GM21786 (cell line): ENCODE measurements around the gene ZBTB3.
"Not testable (repeated sequence)": the region's sequence is repeated elsewhere in the genome, so short reads cannot be mapped to it uniquely, and the experiment has no call there.

Experiments used
- ATAC-seq: cut with Tn5 transposase; IDR thresholded peaks from one replicate; pipeline ENCODE4 v1.9.1; 2021; ENCODE audit not compliant: unreplicated experiment

Gene ZBTB3

DNA sequence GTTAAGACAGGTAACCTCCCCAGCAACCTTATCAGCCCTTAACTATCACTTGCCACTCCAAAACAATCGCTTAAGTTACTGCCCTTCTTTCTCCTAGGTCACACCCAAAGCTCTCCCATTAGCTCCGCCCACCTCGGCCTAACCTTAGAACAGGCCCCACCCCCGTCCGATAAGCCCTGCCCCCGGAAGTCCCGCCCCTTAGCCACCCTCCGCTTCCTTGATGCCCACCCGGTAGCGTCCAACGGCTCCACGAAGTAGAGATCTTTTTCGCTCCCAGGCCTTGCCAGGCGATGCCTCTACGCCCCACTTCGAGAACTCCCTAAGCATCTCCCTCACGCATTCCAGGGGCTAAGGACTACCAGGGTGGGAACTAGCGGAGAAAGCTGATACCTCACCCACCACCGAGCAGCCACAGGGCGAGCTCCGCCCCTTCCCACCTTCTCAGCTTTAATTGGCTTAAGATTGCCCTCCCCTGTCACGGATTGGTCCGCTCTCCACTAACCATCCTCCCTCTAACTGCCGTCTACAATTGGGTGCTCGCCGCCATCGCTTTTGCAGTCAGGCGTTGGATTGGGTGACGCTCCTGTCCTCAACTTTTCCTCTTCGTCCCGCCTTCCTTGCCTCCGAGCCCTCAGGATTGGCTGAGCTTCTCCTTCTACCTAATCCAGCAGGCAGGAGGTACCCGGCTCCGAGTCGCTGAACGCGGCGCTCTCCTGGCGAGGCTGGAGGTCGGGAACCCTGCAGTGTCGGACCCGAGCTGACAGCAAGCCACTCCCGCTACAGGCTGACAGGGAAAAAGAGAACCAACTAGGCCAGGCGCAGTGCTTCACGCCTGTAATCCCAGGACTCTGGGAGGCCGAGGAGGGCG lies at the start of gene ZBTB3:
Gene ZBTB3, minus strand, starts transcription at position 425 of the 868 bp plus-strand sequence. CDS start 496 bp downstream, outside the sequence.
- ATAC-seq: peak; percentile 97

- ATAC-seq: no peak
Measured at GRCh38 chr11:62801071-62801470, 47.1 kb upstream of the ZBTB3 start.

GRCh38 chr11:62799486-62799885 lies 45.5 kb upstream of the ZBTB3 start:
- no peak for ATAC-seq

DNA sequence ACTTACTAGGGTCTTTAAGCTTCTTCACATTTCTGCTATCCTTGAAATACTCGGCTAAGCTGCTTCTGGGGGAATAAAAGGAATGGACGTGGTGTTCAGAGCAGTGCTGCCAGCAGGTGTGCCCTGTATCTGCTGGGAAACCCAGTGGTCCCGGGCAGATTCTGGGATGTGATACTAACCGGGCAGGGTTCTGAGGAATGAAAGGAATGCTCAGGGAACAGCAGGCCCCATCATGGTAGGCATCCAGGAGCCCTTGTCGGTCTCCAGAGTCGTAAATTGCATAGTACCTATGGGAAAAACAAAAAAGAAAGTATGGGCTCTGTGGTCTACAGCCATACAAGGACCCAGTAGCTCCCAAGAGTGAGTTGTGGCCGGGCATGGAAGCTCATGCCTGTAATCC lies 42.3 kb upstream of the ZBTB3 start:
- no peak for ATAC-seq

GRCh38 chr11:62794201-62794775 lies 40.3 kb upstream of the ZBTB3 start:
- no peak for ATAC-seq

- ATAC-seq: peak; percentile 3
Measured at GRCh38 chr11:62792202-62792575, 38.2 kb upstream of the ZBTB3 start.

DNA sequence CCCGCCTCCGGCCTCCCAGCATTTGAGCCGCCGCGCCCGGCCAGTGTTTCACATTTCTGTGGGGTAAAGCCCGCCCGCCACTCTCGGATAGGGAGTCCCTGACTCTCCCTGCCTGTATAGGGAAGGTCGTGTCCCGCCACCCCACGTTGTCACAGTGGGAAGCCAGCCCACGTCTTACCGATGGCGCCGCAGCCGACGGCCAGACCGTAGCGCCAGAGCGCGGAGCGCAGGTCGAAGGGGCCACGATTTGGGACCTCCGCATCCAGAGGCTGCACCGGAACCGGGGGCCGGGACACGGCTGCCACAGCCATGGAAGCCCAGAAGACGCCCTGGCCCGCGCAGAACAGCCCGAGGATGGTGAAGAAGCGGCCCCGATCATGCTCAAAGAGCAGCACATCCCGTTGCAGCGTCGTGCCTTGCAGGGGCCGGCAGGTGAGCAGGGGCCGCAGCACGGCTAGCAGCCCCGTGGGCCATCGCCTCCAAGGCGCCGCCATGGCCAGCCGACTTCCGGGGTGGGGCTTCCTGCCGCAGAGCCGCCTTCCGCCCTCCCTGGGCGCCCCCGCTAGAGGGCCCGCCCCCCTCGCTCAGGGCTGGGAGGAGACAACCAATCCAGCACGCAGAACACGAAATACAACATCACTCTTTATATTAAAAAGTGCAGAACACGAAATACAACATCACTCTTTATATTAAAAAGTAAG lies 37.7 kb upstream of the ZBTB3 start, which contains the start of gene TMEM223:
Gene TMEM223, minus strand, starts transcription at position 506 of the 701 bp plus-strand sequence. Its CDS starts 12 bp downstream, at position 494.
- peak; percentile 68 for ATAC-seq

GRCh38 chr11:62789576-62789975 lies 35.6 kb upstream of the ZBTB3 start:
- ATAC-seq: no peak

DNA sequence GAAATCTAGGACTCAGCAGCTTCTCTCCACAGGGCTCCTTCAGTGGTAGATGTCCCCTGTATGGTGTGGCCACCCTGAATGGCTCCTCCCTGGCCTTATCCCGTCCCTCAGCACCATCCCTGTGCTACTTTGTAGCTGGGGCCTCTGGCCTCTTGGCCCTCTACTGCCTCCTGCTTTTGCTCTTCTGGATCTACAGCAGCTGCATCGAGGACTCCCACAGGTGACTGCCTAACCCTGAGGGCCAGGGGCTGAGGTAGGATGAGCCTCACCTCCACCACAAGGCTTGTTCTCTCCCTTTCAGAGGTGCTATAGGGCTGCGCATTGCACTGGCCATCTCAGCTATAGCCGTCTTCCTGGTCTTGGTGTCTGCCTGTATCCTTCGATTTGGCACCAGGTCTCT lies 35.0 kb upstream of the ZBTB3 start:
- ATAC-seq: no peak

DNA sequence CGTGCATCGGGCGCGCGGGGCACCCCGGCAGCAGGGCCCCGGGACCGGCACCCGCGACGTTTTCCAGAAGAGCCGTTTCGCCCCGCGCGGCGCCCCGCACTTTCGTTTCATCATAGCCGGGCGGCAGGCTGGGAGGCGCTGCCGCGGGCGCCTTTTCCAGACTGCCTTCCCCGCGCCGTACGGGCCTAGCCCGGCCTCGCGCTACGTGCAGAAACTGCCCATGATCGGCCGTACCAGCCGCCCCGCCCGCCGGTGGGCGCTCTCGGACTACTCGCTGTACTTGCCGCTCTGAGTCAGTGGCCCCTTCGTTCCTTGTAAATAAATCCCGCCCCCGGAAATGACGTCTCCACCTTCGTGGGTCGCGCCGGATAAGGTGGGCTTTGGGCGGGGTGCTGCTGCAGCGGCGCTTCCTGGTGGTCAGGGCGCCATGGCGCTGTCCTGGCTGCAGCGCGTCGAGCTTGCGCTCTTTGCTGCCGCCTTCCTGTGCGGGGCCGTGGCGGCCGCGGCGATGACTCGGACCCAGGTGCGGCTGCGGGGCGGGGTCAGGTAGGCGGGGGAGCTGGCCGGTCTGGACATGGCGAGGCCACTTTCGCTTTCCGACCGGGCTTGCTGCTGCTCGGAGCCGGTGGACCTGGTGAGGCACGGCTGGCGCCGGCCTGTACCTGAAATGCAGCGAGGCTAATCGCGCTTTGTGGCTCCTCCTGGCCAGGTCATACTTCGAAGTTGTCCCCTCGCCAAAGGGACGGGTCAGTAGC lies 33.2 kb upstream of the ZBTB3 start, which contains the start of gene TMEM179B:
Gene TMEM179B, plus strand, starts transcription at position 398 of the 755 bp plus-strand sequence. Its CDS starts 30 bp downstream, at position 428.
- peak; percentile 76 for ATAC-seq

DNA sequence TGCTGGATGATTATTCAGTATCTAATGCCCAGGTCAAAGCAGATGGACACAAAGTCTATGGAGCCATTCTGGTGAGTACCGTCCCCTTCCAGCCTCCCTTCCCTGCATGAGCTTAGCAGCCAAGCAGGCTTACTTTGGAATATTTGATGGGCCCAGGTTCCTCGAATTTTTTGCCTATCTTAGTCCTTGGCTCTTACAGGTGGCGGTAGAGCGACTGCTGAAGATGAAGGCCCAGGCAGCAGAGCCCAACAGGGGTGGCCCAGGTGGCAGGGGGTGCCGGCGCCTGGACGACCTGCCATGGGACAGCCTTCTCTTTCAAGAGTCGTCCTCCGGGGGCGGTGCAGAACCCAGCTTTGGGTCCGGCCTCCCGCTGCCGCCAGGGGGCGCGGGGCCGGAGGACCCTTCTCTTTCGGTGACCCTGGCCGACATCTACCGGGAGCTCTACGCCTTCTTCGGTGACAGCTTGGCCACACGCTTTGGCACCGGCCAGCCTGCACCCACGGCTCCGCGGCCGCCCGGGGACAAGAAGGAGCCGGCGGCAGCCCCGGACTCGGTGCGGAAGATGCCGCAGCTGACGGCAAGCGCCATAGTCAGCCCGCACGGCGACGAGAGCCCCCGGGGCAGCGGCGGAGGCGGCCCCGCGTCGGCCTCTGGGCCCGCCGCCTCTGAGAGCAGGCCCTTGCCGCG lies 32.5 kb upstream of the ZBTB3 start:
- ATAC-seq: peak; percentile 58

DNA sequence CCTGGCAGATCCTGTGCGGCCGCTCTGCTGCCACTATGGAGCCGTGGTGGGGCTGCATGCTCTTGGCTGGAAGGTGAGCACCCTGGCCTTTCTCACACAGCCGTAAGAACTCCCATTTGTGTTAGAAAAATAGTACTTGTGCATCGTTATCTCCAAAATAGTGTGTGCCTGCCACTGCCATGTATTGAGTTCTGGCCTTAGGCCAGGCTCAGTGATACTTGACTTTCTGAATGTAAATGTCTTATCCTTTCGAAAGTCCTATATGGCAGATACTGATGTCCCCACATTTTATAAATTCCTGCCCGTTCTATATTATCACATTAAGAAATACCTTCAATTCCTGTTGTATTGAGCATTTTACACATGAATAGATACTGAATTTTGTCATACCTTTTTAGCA lies 28.8 kb upstream of the ZBTB3 start:
- ATAC-seq: no peak

DNA sequence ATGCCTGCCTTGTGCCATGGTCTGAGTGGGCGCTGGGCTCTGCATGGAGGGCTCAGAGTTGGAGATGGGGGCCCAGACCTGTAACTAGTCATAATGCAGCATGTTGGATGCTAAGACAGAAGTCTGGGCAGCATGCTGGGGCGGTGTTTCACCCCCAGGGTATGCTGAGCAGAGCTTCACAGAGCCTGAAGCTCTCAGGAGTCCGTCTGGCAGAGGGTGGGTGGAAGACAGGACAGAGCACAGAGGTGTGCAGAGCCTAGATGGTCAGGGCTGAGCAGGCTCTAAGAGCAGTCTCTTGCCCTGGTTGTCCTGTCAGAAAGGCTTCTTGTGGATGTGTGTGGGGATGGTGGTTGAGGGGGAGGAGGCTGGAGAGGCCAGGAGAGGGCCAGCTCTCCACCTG lies 24.5 kb upstream of the ZBTB3 start:
- no peak for ATAC-seq

DNA sequence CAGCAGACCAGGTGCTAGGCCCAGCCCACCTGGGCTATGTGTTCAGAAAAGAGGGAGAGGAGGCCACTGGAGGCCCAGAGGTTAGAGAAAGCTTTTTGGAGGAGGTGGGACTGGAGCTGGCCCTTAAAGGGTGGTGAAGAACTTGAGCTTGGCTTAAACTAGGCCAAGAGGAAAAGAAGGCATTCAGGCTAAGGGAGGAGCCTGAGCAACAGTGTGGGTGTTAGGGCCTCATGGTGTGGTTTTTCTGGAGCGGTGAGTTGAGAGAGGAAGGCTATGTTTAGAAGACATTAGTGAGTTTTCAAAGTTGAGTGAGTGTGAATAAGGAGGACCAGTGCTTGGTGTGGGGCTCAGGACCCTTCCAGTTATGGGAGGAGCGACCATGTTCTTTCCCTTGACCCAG lies 23.4 kb upstream of the ZBTB3 start:
- no peak for ATAC-seq

GRCh38 chr11:62775646-62776045 lies 21.7 kb upstream of the ZBTB3 start:
- no peak for ATAC-seq

GRCh38 chr11:62774407-62774806 lies 20.4 kb upstream of the ZBTB3 start:
- no peak for ATAC-seq

DNA sequence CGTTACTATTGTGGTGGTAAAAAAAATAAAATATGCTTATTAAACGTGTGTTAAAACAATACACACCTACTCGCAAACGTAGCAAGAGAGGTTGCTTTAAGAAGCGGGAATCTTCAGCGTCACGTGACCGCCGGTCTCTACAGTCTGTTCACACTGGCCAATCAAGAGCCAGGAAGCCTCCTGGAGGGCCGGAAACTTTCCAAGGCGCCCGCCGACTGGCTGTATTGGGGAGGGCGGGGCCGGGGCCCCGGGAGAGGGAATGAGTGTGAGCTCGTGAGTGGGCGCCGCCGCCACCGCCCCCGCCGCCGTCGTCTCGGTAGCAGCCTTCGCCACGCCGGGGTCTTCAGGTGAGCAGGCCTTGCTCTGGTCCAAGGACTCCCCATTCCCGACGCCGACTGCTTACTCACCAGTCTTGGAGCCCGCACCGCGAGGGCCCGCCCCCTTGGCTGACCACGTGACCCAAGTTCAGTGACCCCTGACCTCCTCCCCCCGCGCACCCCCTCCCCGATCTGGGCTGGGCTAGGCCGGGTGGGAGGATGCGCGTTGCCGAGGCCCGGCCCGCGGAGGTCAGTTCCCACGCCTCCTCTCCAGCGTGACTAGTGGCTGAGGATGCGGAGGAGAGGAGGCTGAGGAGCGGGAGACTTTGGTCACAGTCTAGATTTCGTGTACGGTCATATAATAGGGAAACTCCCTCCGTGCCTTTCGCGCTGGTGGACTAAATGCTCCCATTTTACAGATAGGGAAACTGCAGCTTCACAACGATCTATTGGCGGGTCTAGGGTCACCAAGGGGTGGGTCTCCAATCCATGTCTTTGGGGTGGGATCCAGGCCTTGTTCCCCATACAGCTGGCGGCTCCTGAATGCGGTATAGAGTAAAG lies 17.4 kb upstream of the ZBTB3 start, which contains the start of gene TAF6L:
Gene TAF6L, plus strand, starts transcription at position 253 of the 878 bp plus-strand sequence. CDS start 4,388 bp downstream, outside the sequence.
- ATAC-seq: peak; percentile 85

GRCh38 chr11:62770778-62771143 lies 16.8 kb upstream of the ZBTB3 start:
- ATAC-seq: no peak

DNA sequence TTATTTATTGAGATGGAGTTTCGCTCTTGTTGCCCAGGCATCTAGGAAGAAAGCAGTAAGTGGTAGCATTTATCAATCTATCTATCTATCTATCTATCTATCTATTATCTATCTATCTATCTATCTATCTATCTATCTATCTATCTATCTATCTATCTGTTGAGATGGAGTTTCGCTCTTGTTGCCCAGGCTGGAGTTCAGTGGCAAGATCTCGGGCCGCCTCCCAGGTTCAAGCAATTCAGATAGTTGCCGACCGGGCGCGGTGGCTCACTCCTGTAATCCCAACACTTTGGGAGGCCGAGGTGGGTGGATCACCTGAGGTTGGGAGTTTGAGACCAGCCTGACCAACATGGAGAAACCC lies 6.9 kb upstream of the ZBTB3 start:
- not testable (repeated sequence) for ATAC-seq
